Adipocyte (in vitro differentiated cells): ENCODE results near the gene EDA2R.

Source experiments
- DNase-seq: peaks from one replicate; pipeline ENCODE4 v3.0.0-alpha.2; 2015; ENCODE audit warnings: low read depth
- H3K27me3 ChIP-seq: replicated peaks from 2 replicates; pipeline ENCODE4 v1.7.0; 2013; ENCODE audit warnings: mild to moderate bottlenecking, low read length, moderate library complexity; ENCODE audit not compliant: control insufficient read depth, insufficient read depth
- H3K36me3 ChIP-seq: 2 replicates; pipeline ENCODE4 v1.7.0; 2013; ENCODE audit warnings: low read length, mild to moderate bottlenecking, moderate library complexity; ENCODE audit not compliant: control insufficient read depth, insufficient read depth, severe bottlenecking
- H3K4me1 ChIP-seq: 2 replicates; pipeline ENCODE4 v1.7.0; 2013; ENCODE audit warnings: mild to moderate bottlenecking, low read length, moderate library complexity; ENCODE audit not compliant: control insufficient read depth, insufficient read depth
- H3K4me3 ChIP-seq: 2 replicates; pipeline ENCODE4 v1.7.0; 2013; ENCODE audit warnings: mild to moderate bottlenecking, low read length, moderate library complexity
- H3K9ac ChIP-seq: 2 replicates; pipeline ENCODE4 v1.7.0; 2013; ENCODE audit warnings: mild to moderate bottlenecking, low read length, moderate library complexity
- H3K9me3 ChIP-seq: 2 replicates; pipeline ENCODE4 v1.7.0; 2013; ENCODE audit warnings: mild to moderate bottlenecking, low read length, moderate library complexity; ENCODE audit not compliant: control insufficient read depth

Gene EDA2R

DNA sequence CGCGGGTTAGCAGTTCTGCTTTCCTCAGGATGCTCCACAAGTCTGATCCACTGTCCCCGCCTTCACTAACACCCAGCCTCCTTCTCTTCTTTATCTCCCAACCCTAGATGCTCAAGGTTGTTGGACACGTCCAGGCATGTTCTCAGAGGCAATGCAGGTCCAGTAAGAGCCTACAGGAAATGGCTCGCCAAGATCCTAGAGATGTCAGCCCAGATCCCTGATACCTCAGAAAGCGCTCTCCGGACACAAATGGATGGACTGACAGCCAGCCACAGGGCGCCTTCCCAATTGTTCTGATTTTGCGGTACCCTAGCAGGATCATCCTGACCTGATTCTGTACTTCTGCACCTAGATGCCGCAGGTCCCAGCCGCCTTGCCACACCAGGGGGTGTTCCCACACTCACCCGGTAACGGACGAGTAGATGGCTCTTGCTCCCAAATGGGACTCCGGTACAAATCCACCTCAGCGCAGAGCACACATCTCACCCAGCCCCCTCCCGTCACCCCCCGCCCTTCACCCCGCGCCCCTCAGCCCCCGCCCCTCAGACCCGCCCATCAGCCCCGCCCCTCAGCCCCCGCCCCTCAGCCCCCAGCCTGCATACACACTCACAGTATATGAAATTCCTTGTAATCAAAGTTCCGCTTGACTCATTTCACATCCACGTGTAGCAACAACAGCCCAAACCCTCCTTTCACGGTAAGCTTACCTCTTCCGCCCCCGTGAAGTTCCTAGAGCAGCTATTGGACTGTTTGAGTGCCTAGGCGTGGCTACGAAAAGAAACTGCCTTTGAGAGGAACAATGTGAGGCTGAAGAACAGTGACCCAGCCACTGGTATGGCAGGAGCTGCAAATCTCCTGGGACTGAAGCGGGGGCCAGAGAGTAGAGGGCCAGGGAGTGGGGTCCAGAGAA lies at the start of gene EDA2R:
EDA2R (minus strand) TSS at position 488 of the 910 bp plus-strand sequence. CDS start 23,058 bp downstream, outside the sequence.
- Histone ChIP-seq H3K9ac (peak within 1 kb of the TSS; percentile 85), H3K27me3 (peaks cover 10% of the 10 kb centered on the region), H3K36me3 (no peaks in the 10 kb centered on the region), H3K4me3 (peak within 1 kb of the TSS; percentile 82), H3K4me1 (peaks cover 18% of the 10 kb centered on the region), H3K9me3 (peaks cover 4% of the 10 kb centered on the region)
- DNase-seq: peak; percentile 74

DNA sequence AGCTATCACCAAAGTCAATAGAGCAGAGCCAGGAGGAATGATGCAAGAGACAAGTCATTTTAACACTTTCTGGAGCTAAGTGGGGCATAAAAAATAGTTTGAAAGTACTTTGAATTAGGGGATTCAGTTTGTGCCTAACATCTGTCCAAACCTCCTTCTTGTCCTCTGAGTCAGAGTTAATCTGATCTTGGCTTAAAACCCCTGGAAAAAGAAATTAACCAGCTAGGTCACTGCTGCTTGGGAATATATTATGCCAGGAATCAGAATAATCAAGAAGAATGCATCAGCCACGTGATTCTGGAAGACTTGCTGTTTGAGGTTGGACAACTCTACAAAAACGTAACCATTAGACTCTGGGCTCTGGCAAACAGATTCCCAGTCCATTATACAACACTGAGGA lies 45.3 kb upstream of the EDA2R start:
- H3K27me3 ChIP-seq: no peaks in the 10 kb centered on the region
- H3K4me1 ChIP-seq: peaks cover 6% of the 10 kb centered on the region
- H3K9me3 ChIP-seq: peaks cover 4% of the 10 kb centered on the region
- peak; percentile 38 for DNase-seq
- H3K9ac ChIP-seq: no peak overlapping the region
- H3K4me3 ChIP-seq: no peak overlapping the region
- H3K36me3 ChIP-seq: no peaks in the 10 kb centered on the region

DNA sequence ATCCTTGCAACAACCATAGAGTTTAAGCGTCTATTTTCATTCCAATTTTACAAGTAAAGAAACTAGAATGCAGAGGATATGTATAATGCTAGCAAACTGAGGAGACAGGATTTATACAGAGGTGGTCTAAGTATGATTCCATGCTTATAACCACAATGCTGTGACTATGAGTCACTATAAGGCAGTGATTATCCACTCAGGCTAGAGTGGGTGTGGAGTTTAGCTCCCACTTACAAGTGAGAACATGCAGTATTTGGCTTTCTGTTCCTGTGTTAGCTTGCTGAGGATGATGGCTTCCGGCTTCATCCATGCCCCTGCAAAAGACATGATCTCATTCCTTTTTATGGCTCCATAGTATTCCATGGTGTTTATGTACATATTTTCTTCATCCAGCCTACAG lies 41.6 kb upstream of the EDA2R start:
- Histone ChIP-seq H3K27me3 (no peaks in the 10 kb centered on the region), H3K9ac (no peak overlapping the region), H3K4me3 (no peak overlapping the region), H3K9me3 (no peaks in the 10 kb centered on the region), H3K36me3 (no peaks in the 10 kb centered on the region), H3K4me1 (peaks cover 30% of the 10 kb centered on the region)
- peak; percentile 12 for DNase-seq

DNA sequence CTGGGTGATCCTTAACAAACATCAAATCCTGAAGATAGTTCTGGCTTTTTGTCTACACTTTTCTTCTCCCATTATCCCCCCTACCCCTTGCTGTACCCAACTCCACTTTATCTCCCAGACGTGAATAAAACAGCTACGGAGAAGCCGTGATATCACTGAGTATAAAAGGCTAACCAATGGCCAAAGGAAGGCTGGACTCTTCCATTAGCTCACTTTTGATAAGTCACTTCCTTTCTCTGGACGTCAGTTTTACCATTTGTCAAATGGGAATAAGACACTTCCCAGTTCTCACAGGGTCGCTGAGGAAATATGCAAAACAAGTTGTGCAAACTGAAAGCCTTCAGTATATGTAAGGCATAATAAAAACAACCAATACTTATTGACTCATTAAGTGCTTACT lies 38.6 kb upstream of the EDA2R start:
- no peaks in the 10 kb centered on the region for H3K36me3 ChIP-seq
- H3K9ac ChIP-seq: peak overlapping the region; percentile 70
- peaks cover 24% of the 10 kb centered on the region for H3K4me1 ChIP-seq
- H3K4me3 ChIP-seq: peak overlapping the region; percentile 71
- DNase-seq: peak; percentile 10
- no peaks in the 10 kb centered on the region for H3K27me3 ChIP-seq
- no peaks in the 10 kb centered on the region for H3K9me3 ChIP-seq

- DNase-seq: peak; percentile 76
- peaks cover 24% of the 10 kb centered on the region for H3K4me1 ChIP-seq
- no peaks in the 10 kb centered on the region for H3K27me3 ChIP-seq
- peak overlapping the region; percentile 71 for H3K4me3 ChIP-seq
- H3K9ac ChIP-seq: peak overlapping the region; percentile 70
- peaks cover 2% of the 10 kb centered on the region for H3K9me3 ChIP-seq
- H3K36me3 ChIP-seq: no peaks in the 10 kb centered on the region
Measured at GRCh38 chrX:66676990-66677389, 38.1 kb upstream of the EDA2R start.

DNA sequence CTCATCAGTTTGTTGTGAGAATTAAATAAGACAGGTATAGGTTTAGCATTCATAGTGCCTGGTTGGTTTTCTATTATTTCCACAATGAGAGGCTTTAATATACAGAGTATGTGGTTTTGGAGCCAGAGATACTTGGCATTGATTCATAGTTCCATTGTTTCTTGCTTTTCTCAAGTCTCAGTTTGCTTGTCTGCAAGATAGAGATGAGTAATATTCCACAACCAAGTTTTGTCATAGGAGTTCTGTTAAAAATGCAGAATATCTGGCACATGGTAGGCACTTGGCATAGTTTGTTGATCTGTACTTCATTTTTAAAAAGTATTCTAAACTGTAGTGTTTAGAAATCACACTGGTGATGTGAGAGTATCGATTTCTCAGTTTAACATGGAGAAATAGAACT lies 37.5 kb upstream of the EDA2R start:
- H3K36me3 ChIP-seq: no peaks in the 10 kb centered on the region
- H3K27me3 ChIP-seq: no peaks in the 10 kb centered on the region
- peak; percentile 60 for DNase-seq
- H3K4me1 ChIP-seq: peaks cover 24% of the 10 kb centered on the region
- peak overlapping the region; percentile 71 for H3K4me3 ChIP-seq
- peak overlapping the region; percentile 70 for H3K9ac ChIP-seq
- peaks cover 8% of the 10 kb centered on the region for H3K9me3 ChIP-seq

GRCh38 chrX:66675541-66675940 lies 36.7 kb upstream of the EDA2R start:
- Histone ChIP-seq H3K4me3 (no peak overlapping the region), H3K4me1 (peaks cover 24% of the 10 kb centered on the region), H3K9me3 (peaks cover 13% of the 10 kb centered on the region), H3K27me3 (no peaks in the 10 kb centered on the region), H3K9ac (no peak overlapping the region), H3K36me3 (no peaks in the 10 kb centered on the region)
- DNase-seq: peak; percentile 11

- H3K27me3 ChIP-seq: no peaks in the 10 kb centered on the region
- no peak for DNase-seq
- H3K4me1 ChIP-seq: peaks cover 24% of the 10 kb centered on the region
- no peak overlapping the region for H3K9ac ChIP-seq
- peaks cover 13% of the 10 kb centered on the region for H3K9me3 ChIP-seq
- H3K36me3 ChIP-seq: no peaks in the 10 kb centered on the region
- H3K4me3 ChIP-seq: no peak overlapping the region
Measured at GRCh38 chrX:66674506-66674905, 35.6 kb upstream of the EDA2R start.

GRCh38 chrX:66672106-66672505 lies 33.2 kb upstream of the EDA2R start:
- Histone ChIP-seq H3K9me3 (peaks cover 13% of the 10 kb centered on the region), H3K4me1 (peaks cover 11% of the 10 kb centered on the region), H3K9ac (no peak overlapping the region), H3K4me3 (no peak overlapping the region), H3K36me3 (no peaks in the 10 kb centered on the region), H3K27me3 (peaks cover 3% of the 10 kb centered on the region)
- DNase-seq: no peak

DNA sequence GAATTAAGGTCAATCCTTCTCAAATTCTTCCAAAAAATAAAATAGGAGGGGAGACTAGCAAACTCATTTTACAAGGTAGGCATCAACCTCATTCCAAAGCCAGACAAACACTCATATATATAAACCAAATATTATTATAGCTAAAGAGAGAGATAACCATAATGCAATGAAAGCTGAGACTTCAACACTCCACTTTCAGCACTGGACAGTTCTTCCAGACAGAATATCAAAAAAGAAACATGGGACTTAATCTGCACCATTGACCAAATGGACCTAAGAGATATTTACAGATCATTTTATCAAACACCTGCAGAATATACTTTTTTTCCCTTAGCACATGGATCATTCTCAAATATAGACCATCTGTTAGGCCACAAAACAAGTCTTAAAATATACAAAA lies 15.5 kb upstream of the EDA2R start:
- Histone ChIP-seq H3K36me3 (no peaks in the 10 kb centered on the region), H3K9ac (no peak overlapping the region), H3K4me1 (no peaks in the 10 kb centered on the region), H3K9me3 (peaks cover 4% of the 10 kb centered on the region), H3K27me3 (peaks cover 3% of the 10 kb centered on the region), H3K4me3 (no peak overlapping the region)
- DNase-seq: no peak

DNA sequence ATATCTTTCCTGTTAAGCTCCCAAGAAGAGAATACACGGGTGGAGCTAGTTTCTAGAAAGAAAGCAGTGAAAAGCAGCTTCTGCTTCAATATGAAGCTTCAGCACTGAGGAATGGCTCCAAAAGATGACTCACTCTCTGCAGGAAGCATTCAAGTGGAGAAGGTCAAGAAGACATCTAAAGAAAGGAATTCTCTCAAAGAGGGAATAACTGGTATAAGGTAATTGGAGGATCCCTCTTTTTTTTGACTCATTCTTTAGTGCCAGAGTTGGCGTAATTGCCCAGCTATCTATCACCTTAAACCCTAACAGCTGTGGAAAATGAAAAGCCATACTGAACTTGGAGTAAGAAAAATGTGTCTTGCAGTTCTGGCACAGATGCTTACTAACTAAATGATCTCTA lies 3.5 kb downstream of the EDA2R start:
- peak; percentile 75 for DNase-seq
- H3K27me3 ChIP-seq: no peaks in the 10 kb centered on the region
- no peaks in the 10 kb centered on the region for H3K9me3 ChIP-seq
- peak overlapping the region; percentile 16 for H3K4me3 ChIP-seq
- no peaks in the 10 kb centered on the region for H3K36me3 ChIP-seq
- H3K9ac ChIP-seq: peak overlapping the region; percentile 23
- peaks cover 32% of the 10 kb centered on the region for H3K4me1 ChIP-seq
